Body of pancreas (tissue), 4 donors: ENCODE data around the gene AGAP1. TPM values are rescaled to one million over a fixed set of nuclear protein-coding genes. Genes with fewer than 3 reads are reported as not detected.
A peak's percentile ranks its signal among the peaks of the same experiment; 100 is the strongest.

Experiments
- ATAC-seq: fragments of 150-250 bp; one replicate; pipeline ENCODE4 v1.9.1; 2016
- DNase-seq, 4 donors: peaks; one replicate each; pipeline ENCODE4 v3.0.0-alpha.2; 2019
- H3K27ac ChIP-seq, 4 donors: fragments of 200-600 bp; sonication (generic); 1 replicate in 3 of 4; 2 replicates in 1 of 4; pipeline versions ENCODE4 v1.5.1 to v1.6.1; 2016 to 2019; ENCODE audit warnings: mild to moderate bottlenecking in 1 of 4, mixed read lengths in 1 of 4, moderate library complexity in 1 of 4
- H3K27me3 ChIP-seq, 2 donors: fragments of 200-600 bp; sonication (generic); one replicate each; pipeline ENCODE4 v1.6.0; 2016; ENCODE audit warnings: mild to moderate bottlenecking in 1 of 2
- H3K36me3 ChIP-seq, 2 donors: fragments of 200-600 bp; sonication (generic); replicated peaks in 1 of 2; 2 replicates each; pipeline ENCODE4 v1.5.1; 2016; ENCODE audit warnings: low read depth in 2 of 2; ENCODE audit not compliant: insufficient read depth in 1 of 2
- H3K4me1 ChIP-seq: fragments of 200-600 bp; sonication (generic); one replicate; pipeline ENCODE4 v1.6.0; 2016
- H3K4me3 ChIP-seq, 2 donors: fragments of 200-600 bp; sonication (generic); 1 replicate in 1 of 2; 2 replicates in 1 of 2; pipeline ENCODE4 v1.5.1; 2016 to 2019
- H3K9me3 ChIP-seq, 3 donors: fragments of 200-600 bp; sonication (generic); 1 replicate in 2 of 3; 2 replicates in 1 of 3; pipeline ENCODE4 v1.5.1; 2016
- CTCF ChIP-seq, 7 experiments: fragments of 450-650 bp in 4 of 7; fragments of 200-600 bp in 3 of 7; sonication (generic) in 3 of 7; IDR thresholded peaks; one replicate each; pipeline ENCODE4 v1.5.1; 2016 to 2019; ENCODE audit warnings: antibody characterized with exemption in 7 of 7
- POLR2A ChIP-seq, 3 donors: fragments of 450-650 bp; IDR thresholded peaks; one replicate each; pipeline ENCODE4 v1.6.1; 2016; ENCODE audit warnings: antibody characterized with exemption in 3 of 3, mild to moderate bottlenecking in 2 of 3
- WGBS, 2 donors: methylation state at CpG; one replicate each; pipeline ENCODE4 v1.1.5; 2017; 5-methylcytosine and 5-hydroxymethylcytosine counted together
- intact Hi-C: fragments of 100-400 bp; cut with DNase I; formaldehyde crosslinking; loops from one replicate; pipeline ENCODE4 v1.15.1; 2023
- total RNA-seq, 2 donors: library from RNA; depleted of rRNA; stranded (reverse); fragments of >200 nt; gene quantifications; one replicate each; pipeline ENCODE4 v1.1.0, GENCODE V29; 2016

AGAP1 gene
- total RNA-seq, 2 donors from 2014 or later = 21.3 to 32.6 TPM

- Histone ChIP-seq H3K4me1 (peaks cover 12% of the 10 kb centered on the region), H3K9me3 (no peaks in the 10 kb centered on the region), H3K27ac (no peak overlapping the region), H3K4me3 (no peak overlapping the region), H3K36me3 (no peaks in the 10 kb centered on the region), H3K27me3 (no peaks in the 10 kb centered on the region)
- TF ChIP-seq CTCF (IDR thresholded peaks at IDR 0.05) (no peak), POLR2A (IDR thresholded peaks at IDR 0.05) (no peak)
- no peak for ATAC-seq
- intact Hi-C loops = no loop called here
- DNase-seq = no peak
- WGBS, 2 donors = 92 to 93% methylated on average over 3 to 16 of the region's 18 CpGs
Measured at GRCh38 chr2:235523486-235524150, 29.8 kb downstream of the AGAP1 start.

- no peaks in the 10 kb centered on the region for H3K9me3 ChIP-seq
- 41 to 54% methylated on average over 1 of the region's 1 CpG for WGBS, 2 donors
- no peak overlapping the region for H3K27ac ChIP-seq
- no peaks in the 10 kb centered on the region for H3K27me3 ChIP-seq
- no peak for ATAC-seq
- H3K36me3 ChIP-seq = no peaks in the 10 kb centered on the region
- H3K4me3 ChIP-seq = no peak overlapping the region
- peaks cover 9% of the 10 kb centered on the region for H3K4me1 ChIP-seq
- DNase-seq = no peak
- intact Hi-C loops = no loop called here
- no peak for TF ChIP-seq POLR2A (IDR thresholded peaks at IDR 0.05)
- no peak for TF ChIP-seq CTCF (IDR thresholded peaks at IDR 0.05)
Measured at GRCh38 chr2:235526166-235526565, 32.3 kb downstream of the AGAP1 start.

- WGBS, 2 donors = 67 to 69% methylated on average over 7 of the region's 7 CpGs
Measured at GRCh38 chr2:235527806-235528469, 34.1 kb downstream of the AGAP1 start.

GRCh38 chr2:235529621-235530020, 35.8 kb downstream of the AGAP1 start:
- Histone ChIP-seq H3K9me3 (no peaks in the 10 kb centered on the region), H3K4me1 (peaks cover 10% of the 10 kb centered on the region), H3K36me3 (no peaks in the 10 kb centered on the region), H3K27me3 (no peaks in the 10 kb centered on the region), H3K4me3 (no peak overlapping the region), H3K27ac (no peak overlapping the region)
- intact Hi-C loops = no loop called here
- DNase-seq (no peak), ATAC-seq (no peak)
- TF ChIP-seq POLR2A (IDR thresholded peaks at IDR 0.05) (no peak), CTCF (IDR thresholded peaks at IDR 0.05) (no peak)
- 88 to 91% methylated on average over 3 of the region's 3 CpGs for WGBS, 2 donors

More at GRCh38 chr2:235527806-235528469, 34.1 kb downstream of the AGAP1 start:
- ATAC-seq = peak; percentile 47
- Histone ChIP-seq H3K36me3 (no peaks in the 10 kb centered on the region), H3K27me3 (no peaks in the 10 kb centered on the region), H3K9me3 (no peaks in the 10 kb centered on the region), H3K27ac (no peak overlapping the region), H3K4me3 (no peak overlapping the region), H3K4me1 (no peaks in the 10 kb centered on the region)
- no peak for TF ChIP-seq POLR2A (IDR thresholded peaks at IDR 0.05)
- TF ChIP-seq CTCF (IDR thresholded peaks at IDR 0.05) = no peak
- intact Hi-C loops = no loop called here
- DNase-seq = no peak
